ENCODE measurements around the gene IER5L. TPM values are rescaled to one million over a fixed set of nuclear protein-coding genes. Genes with fewer than 3 reads are reported as not detected.

The IER5L gene
- total RNA-seq, 1 donor from 2014 or later, result 86.1 TPM

- Histone ChIP-seq H3K4me1 (no peaks in the 10 kb centered on the region), H3K36me3 (no peaks in the 10 kb centered on the region), H3K27ac (no peak overlapping the region), H3K9me3 (no peaks in the 10 kb centered on the region), H3K4me3 (no peak overlapping the region), H3K27me3 (no peaks in the 10 kb centered on the region)
- DNase-seq (ENCODE audit: low spot score in 2 of 2), result no peak
- TF ChIP-seq, protein P1, sequence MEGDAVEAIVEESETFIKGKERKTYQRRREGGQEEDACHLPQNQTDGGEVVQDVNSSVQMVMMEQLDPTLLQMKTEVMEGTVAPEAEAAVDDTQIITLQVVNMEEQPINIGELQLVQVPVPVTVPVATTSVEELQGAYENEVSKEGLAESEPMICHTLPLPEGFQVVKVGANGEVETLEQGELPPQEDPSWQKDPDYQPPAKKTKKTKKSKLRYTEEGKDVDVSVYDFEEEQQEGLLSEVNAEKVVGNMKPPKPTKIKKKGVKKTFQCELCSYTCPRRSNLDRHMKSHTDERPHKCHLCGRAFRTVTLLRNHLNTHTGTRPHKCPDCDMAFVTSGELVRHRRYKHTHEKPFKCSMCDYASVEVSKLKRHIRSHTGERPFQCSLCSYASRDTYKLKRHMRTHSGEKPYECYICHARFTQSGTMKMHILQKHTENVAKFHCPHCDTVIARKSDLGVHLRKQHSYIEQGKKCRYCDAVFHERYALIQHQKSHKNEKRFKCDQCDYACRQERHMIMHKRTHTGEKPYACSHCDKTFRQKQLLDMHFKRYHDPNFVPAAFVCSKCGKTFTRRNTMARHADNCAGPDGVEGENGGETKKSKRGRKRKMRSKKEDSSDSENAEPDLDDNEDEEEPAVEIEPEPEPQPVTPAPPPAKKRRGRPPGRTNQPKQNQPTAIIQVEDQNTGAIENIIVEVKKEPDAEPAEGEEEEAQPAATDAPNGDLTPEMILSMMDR (IDR thresholded peaks at IDR 0.05), result no peak
- intact Hi-C loops (cut with DNase I), result no loop called here
Observed at GRCh38 chr9:129209109-129209508, 31.0 kb upstream of the IER5L start.

- Histone ChIP-seq H3K4me3 (no peak overlapping the region), H3K27ac (no peak overlapping the region), H3K36me3 (no peaks in the 10 kb centered on the region), H3K4me1 (peaks cover 2 to 3% of the 10 kb centered on the region in 2 donors), H3K9me3 (no peaks in the 10 kb centered on the region), H3K27me3 (no peaks in the 10 kb centered on the region)
- DNase-seq (ENCODE audit: low spot score in 2 of 2), result no peak
- TF ChIP-seq, protein P1 (IDR thresholded peaks at IDR 0.05), result no peak
- intact Hi-C loops (cut with DNase I), result no loop called here
Observed at GRCh38 chr9:129208207-129209032, 30.4 kb upstream of the IER5L start.

DNA sequence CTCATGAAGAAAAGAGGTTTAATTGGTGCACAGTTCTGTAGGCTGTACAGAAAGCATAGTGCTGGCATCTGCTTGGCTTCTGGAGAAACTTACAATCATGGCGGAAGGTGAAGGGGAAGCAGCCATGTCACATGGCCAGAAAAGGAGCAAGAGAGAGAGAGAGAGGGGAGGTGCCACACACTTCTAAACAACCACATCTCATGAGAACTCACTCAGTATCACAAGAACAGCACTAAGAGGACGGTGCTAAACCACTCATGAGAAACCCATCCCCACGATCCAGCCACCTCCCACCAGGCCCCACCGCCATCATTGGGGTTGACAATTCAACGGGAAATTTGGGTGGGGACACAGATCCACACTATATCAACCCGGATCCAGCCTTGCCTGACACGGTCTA lies 28.8 kb upstream of the IER5L start:
- Histone ChIP-seq H3K27ac (no peak overlapping the region), H3K9me3 (no peaks in the 10 kb centered on the region), H3K36me3 (no peaks in the 10 kb centered on the region), H3K4me3 (no peak overlapping the region), H3K27me3 (no peaks in the 10 kb centered on the region), H3K4me1 (peaks cover 5% of the 10 kb centered on the region in 2 donors)
- intact Hi-C loops (cut with DNase I), result no loop called here
- TF ChIP-seq, protein P1 (IDR thresholded peaks at IDR 0.05), result no peak
- DNase-seq (ENCODE audit: low spot score in 2 of 2), result no peak

DNA sequence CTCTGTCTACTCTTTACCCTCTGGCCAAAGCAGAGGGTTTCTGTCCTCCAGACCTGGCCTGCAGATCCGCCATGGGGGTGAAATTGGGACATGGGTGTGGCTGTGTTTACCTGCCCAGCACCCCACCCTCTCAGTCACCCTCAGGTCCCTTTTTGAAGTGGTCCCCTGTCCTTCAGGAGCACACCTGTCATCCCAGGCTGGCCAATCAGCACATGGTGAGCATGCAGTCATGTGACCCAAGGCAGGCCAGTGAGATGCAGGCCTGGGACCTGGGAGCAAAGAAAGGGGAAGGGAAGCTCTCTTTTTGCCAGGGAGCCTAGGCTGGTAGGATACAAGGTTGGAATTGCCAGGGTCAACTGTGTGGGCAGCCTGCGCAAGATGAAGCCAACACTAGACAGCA lies 28.3 kb upstream of the IER5L start:
- Histone ChIP-seq H3K27ac (no peak overlapping the region), H3K9me3 (no peaks in the 10 kb centered on the region), H3K36me3 (no peaks in the 10 kb centered on the region), H3K4me3 (no peak overlapping the region), H3K4me1 (peaks cover 5% of the 10 kb centered on the region in 2 donors), H3K27me3 (no peaks in the 10 kb centered on the region)
- intact Hi-C loops (cut with DNase I), result no loop called here
- no peak for DNase-seq (ENCODE audit: low spot score in 2 of 2)
- TF ChIP-seq, protein P1 (IDR thresholded peaks at IDR 0.05), result no peak

- intact Hi-C loops (cut with DNase I), result no loop called here
- no peak for DNase-seq (ENCODE audit: low spot score in 2 of 2)
- TF ChIP-seq, protein P1 (IDR thresholded peaks at IDR 0.05), result no peak
- no peak overlapping the region for H3K27ac ChIP-seq
- no peaks in the 10 kb centered on the region for H3K27me3 ChIP-seq
- H3K4me3 ChIP-seq, result no peak overlapping the region
- no peaks in the 10 kb centered on the region for H3K36me3 ChIP-seq
- H3K9me3 ChIP-seq, result no peaks in the 10 kb centered on the region
- H3K4me1 ChIP-seq, result peaks cover 5% of the 10 kb centered on the region in 2 donors
Observed at GRCh38 chr9:129204840-129205239, 26.8 kb upstream of the IER5L start.

All from ascending aorta (tissue), 2 donors.